OCI-LY7 (cell line): ENCODE results near the gene PARVG. TPM values are rescaled to one million over a fixed set of nuclear protein-coding genes. Genes with fewer than 3 reads are reported as not detected.
"Not testable (repeated sequence)": the region's sequence is repeated elsewhere in the genome, so short reads cannot be mapped to it uniquely, and the experiment has no call there.

Experiments used
- BruUV-seq: library from RNA; stranded (reverse); fragments of 400-500 nt; replicated peaks from 2 replicates; lab custom pipeline; 2021; lab: Mats Ljungman, UMichigan
- CTCF ChIA-PET: fragments of 300-600 bp; sonication (Branson Sonifier 250); formaldehyde crosslinking; loops from one replicate; lab custom pipeline; 2022; ENCODE audit warnings: antibody characterized with exemption; ENCODE audit not compliant: unreplicated experiment; lab: Charles Lee
- POLR2A ChIA-PET: fragments of 300-600 bp; sonication (Branson Sonifier 250); formaldehyde crosslinking; loops from one replicate; lab custom pipeline; 2022; ENCODE audit warnings: antibody characterized with exemption; lab: Charles Lee
- DNase-seq: peaks from one replicate; pipeline ENCODE4 v3.0.0-alpha.2; 2015; ENCODE audit warnings: low spot score
- H2AFZ ChIP-seq: fragments of 200-600 bp; sonication (generic), shearing (Covaris generic); 2 replicates; pipeline ENCODE4 v1.6.1; 2014; ENCODE audit warnings: mild to moderate bottlenecking, antibody characterized with exemption, low read length, moderate library complexity
- H3K27ac ChIP-seq: fragments of 200-600 bp; sonication (generic); 2 replicates; pipeline ENCODE4 v1.5.1; 2014; ENCODE audit warnings: mixed run types, low read depth, mild to moderate bottlenecking, moderate library complexity, low read length, inconsistent platforms; ENCODE audit not compliant: poor library complexity, severe bottlenecking
- H3K36me3 ChIP-seq: fragments of 200-600 bp; sonication (generic); 2 replicates; pipeline ENCODE4 v1.6.1; 2014; ENCODE audit warnings: mild to moderate bottlenecking, antibody characterized with exemption, low read length, moderate library complexity, mixed read lengths; ENCODE audit not compliant: insufficient read depth
- H3K4me1 ChIP-seq: fragments of 200-600 bp; sonication (generic); 2 replicates; pipeline ENCODE4 v1.5.1; 2014; ENCODE audit warnings: mild to moderate bottlenecking, low read length; ENCODE audit not compliant: insufficient read depth, poor library complexity, severe bottlenecking
- H3K4me2 ChIP-seq: fragments of 200-600 bp; sonication (generic); 2 replicates; pipeline ENCODE4 v1.6.1; 2014; ENCODE audit warnings: mild to moderate bottlenecking, low read length
- H3K4me3 ChIP-seq: fragments of 200-600 bp; sonication (generic); 2 replicates; pipeline ENCODE4 v1.5.1; 2014; ENCODE audit warnings: mild to moderate bottlenecking, low read depth, low read length; ENCODE audit not compliant: poor library complexity, severe bottlenecking
- H3K79me2 ChIP-seq: fragments of 200-600 bp; sonication (generic); 2 replicates; pipeline ENCODE4 v1.6.1; 2016; ENCODE audit warnings: low read depth, mild to moderate bottlenecking, low read length, moderate library complexity, mixed read lengths; ENCODE audit not compliant: insufficient read depth
- H3K9me2 ChIP-seq: fragments of 200-600 bp; sonication (generic); 2 replicates; pipeline ENCODE4 v1.6.1; 2016; ENCODE audit warnings: mild to moderate bottlenecking, low read length, mixed read lengths; ENCODE audit not compliant: insufficient read depth
- H3K9me3 ChIP-seq: fragments of 200-600 bp; sonication (generic); 2 replicates; pipeline ENCODE4 v1.6.1; 2014; ENCODE audit warnings: mild to moderate bottlenecking, mixed run types, low read length, mixed read lengths
- H4K20me1 ChIP-seq: fragments of 200-600 bp; sonication (generic); 2 replicates; pipeline ENCODE4 v1.6.1; 2014; ENCODE audit warnings: mild to moderate bottlenecking, antibody characterized with exemption, low read length, moderate library complexity, mixed read lengths; ENCODE audit not compliant: insufficient read depth
- CTCF ChIP-seq: fragments of 200-600 bp; sonication (generic); conservative IDR thresholded peaks from 2 replicates; pipeline ENCODE4 v1.5.1; 2014; ENCODE audit warnings: mild to moderate bottlenecking, antibody characterized with exemption, low read length, moderate library complexity, mixed read lengths
- EZH2phosphoT487 ChIP-seq: fragments of 200-600 bp; sonication (generic); IDR thresholded peaks from 2 replicates; pipeline ENCODE4 v1.6.1; 2018; ENCODE audit warnings: low read depth, borderline replicate concordance, mild to moderate bottlenecking, mixed run types, antibody characterized with exemption, low read length, moderate library complexity, mixed read lengths
- intact Hi-C: fragments of 100-400 bp; cut with micrococcal nuclease; formaldehyde crosslinking; loops from one replicate; pipeline ENCODE4 v1.10.0; 2022; ENCODE audit not compliant: unreplicated experiment
- total RNA-seq, 2 experiments: library from RNA; depleted of rRNA in 1 of 2; stranded (reverse); fragments of >200 nt in 1 of 2; shearing (Covaris generic) in 1 of 2; gene quantifications; 2 replicates each; pipeline ENCODE4 v1.2.3, GENCODE V29; 2014 to 2022

The PARVG gene
- total RNA-seq, 2 experiments from 2014 or later, result 0.85 to 7.7 TPM

GRCh38 chr22:44237290-44237689 is 56.6 kb downstream of the PARVG start:
- Histone ChIP-seq H4K20me1 (no peaks in the 10 kb centered on the region), H3K79me2 (no peaks in the 10 kb centered on the region), H3K36me3 (no peaks in the 10 kb centered on the region), H2AFZ (no peak overlapping the region), H3K27ac (no peak overlapping the region), H3K9me3 (no peaks in the 10 kb centered on the region), H3K9me2 (no peaks in the 10 kb centered on the region), H3K4me3 (no peak overlapping the region), H3K4me2 (no peak overlapping the region), H3K4me1 (no peaks in the 10 kb centered on the region)
- DNase-seq, result no peak
- TF ChIP-seq EZH2phosphoT487, result no peak
- no peak for TF ChIP-seq CTCF
- BruUV-seq, result no TSS peak
- CTCF ChIA-PET, result no interaction called here
- intact Hi-C loops, result no loop called here
- POLR2A ChIA-PET, result interaction anchor here (0.7 kb wide), 1 partner anchor 177 kb away, joined by 3 read pairs; no protein-coding TSS in a partner anchor

GRCh38 chr22:44241121-44241520 is 60.4 kb downstream of the PARVG start:
- POLR2A ChIA-PET, H3K4me3 ChIP-seq, BruUV-seq, H3K4me2 ChIP-seq, CTCF ChIA-PET, H2AFZ ChIP-seq, intact Hi-C loops, H3K9me2 ChIP-seq, DNase-seq, H3K27ac ChIP-seq, H3K9me3 ChIP-seq, H3K4me1 ChIP-seq, H3K79me2 ChIP-seq, H3K36me3 ChIP-seq, H4K20me1 ChIP-seq: not testable (repeated sequence)

GRCh38 chr22:44242946-44243724 is 62.4 kb downstream of the PARVG start:
- ChIA-PET POLR2A (interaction anchor here (0.7 kb wide), 1 partner anchor 442 kb away, joined by 4 read pairs; no protein-coding TSS in a partner anchor), CTCF (no interaction called here)
- H3K27ac ChIP-seq, result no peak overlapping the region
- H2AFZ ChIP-seq, result no peak overlapping the region
- no peak for DNase-seq
- no peaks in the 10 kb centered on the region for H3K9me2 ChIP-seq
- no TSS peak for BruUV-seq
- no peaks in the 10 kb centered on the region for H3K79me2 ChIP-seq
- H3K36me3 ChIP-seq, result no peaks in the 10 kb centered on the region
- H4K20me1 ChIP-seq, result no peaks in the 10 kb centered on the region
- no peak overlapping the region for H3K4me2 ChIP-seq
- H3K4me1 ChIP-seq, result no peaks in the 10 kb centered on the region
- no peak for TF ChIP-seq CTCF
- TF ChIP-seq EZH2phosphoT487, result no peak
- H3K9me3 ChIP-seq, result no peaks in the 10 kb centered on the region
- intact Hi-C loops, result no loop called here
- H3K4me3 ChIP-seq, result no peak overlapping the region
